ENCODE data around the gene RPUSD3.

Gene RPUSD3

GRCh38 chr3:9809239-9809614, 34.6 kb downstream of the RPUSD3 start:
- no peak for TF ChIP-seq EGR1 (IDR thresholded peaks at IDR 0.05)
- no peak for TF ChIP-seq TEAD4 (IDR thresholded peaks at IDR 0.05)
- no peak for TF ChIP-seq USF1 (IDR thresholded peaks at IDR 0.05)
- TF ChIP-seq RAD21 (IDR thresholded peaks at IDR 0.05; ENCODE audit: low read depth): no peak
- TF ChIP-seq YY1 (IDR thresholded peaks at IDR 0.05; ENCODE audit: low read depth): no peak
- TF ChIP-seq CREB1 (IDR thresholded peaks at IDR 0.05; ENCODE audit: low read depth): no peak
- TF ChIP-seq MAX (IDR thresholded peaks at IDR 0.05): no peak
- no peak for TF ChIP-seq EP300 (IDR thresholded peaks at IDR 0.05; ENCODE audit: borderline replicate concordance)
- TF ChIP-seq NFIC (IDR thresholded peaks at IDR 0.05): no peak
- TF ChIP-seq TAF1 (IDR thresholded peaks at IDR 0.05; ENCODE audit: low read depth): no peak
- TF ChIP-seq CEBPB (IDR thresholded peaks at IDR 0.05): no peak
- no peak for TF ChIP-seq FOXM1 (IDR thresholded peaks at IDR 0.05; ENCODE audit: borderline replicate concordance, low read depth)
- TF ChIP-seq REST (IDR thresholded peaks at IDR 0.05; ENCODE audit: low read depth): no peak

GRCh38 chr3:9808345-9809037, 35.3 kb downstream of the RPUSD3 start:
- TF ChIP-seq FOXM1 (IDR thresholded peaks at IDR 0.05; ENCODE audit: borderline replicate concordance, low read depth): no peak

- TF ChIP-seq CEBPB (IDR thresholded peaks at IDR 0.05): no peak
- TF ChIP-seq YY1 (IDR thresholded peaks at IDR 0.05; ENCODE audit: low read depth): no peak
- no peak for TF ChIP-seq TEAD4 (IDR thresholded peaks at IDR 0.05)
- TF ChIP-seq TAF1 (IDR thresholded peaks at IDR 0.05; ENCODE audit: low read depth): no peak
- no peak for TF ChIP-seq FOXM1 (IDR thresholded peaks at IDR 0.05; ENCODE audit: borderline replicate concordance, low read depth)
- no peak for TF ChIP-seq USF1 (IDR thresholded peaks at IDR 0.05)
- TF ChIP-seq TCF12 (IDR thresholded peaks at IDR 0.05; ENCODE audit: low read depth): no peak
- TF ChIP-seq NFIC (IDR thresholded peaks at IDR 0.05): no peak
- no peak for TF ChIP-seq RAD21 (IDR thresholded peaks at IDR 0.05; ENCODE audit: low read depth)
- no peak for TF ChIP-seq CREB1 (IDR thresholded peaks at IDR 0.05; ENCODE audit: low read depth)
- no peak for TF ChIP-seq REST (IDR thresholded peaks at IDR 0.05; ENCODE audit: low read depth)
- TF ChIP-seq MAX (IDR thresholded peaks at IDR 0.05): no peak
- TF ChIP-seq EGR1 (IDR thresholded peaks at IDR 0.05): no peak
- TF ChIP-seq ZBTB7A (IDR thresholded peaks at IDR 0.05; ENCODE audit: low read depth): no peak
- TF ChIP-seq EP300 (IDR thresholded peaks at IDR 0.05; ENCODE audit: borderline replicate concordance): no peak
Observed at GRCh38 chr3:9807981-9808344, 35.8 kb downstream of the RPUSD3 start.

GRCh38 chr3:9806688-9807589, 36.9 kb downstream of the RPUSD3 start:
- TF ChIP-seq RAD21 (IDR thresholded peaks at IDR 0.05; ENCODE audit: low read depth) (no peak), EP300 (IDR thresholded peaks at IDR 0.05; ENCODE audit: borderline replicate concordance) (no peak)

GRCh38 chr3:9806137-9806536, 37.7 kb downstream of the RPUSD3 start:
- no peak for TF ChIP-seq TEAD4 (IDR thresholded peaks at IDR 0.05)
- TF ChIP-seq EP300 (IDR thresholded peaks at IDR 0.05; ENCODE audit: borderline replicate concordance): no peak
- no peak for TF ChIP-seq MAX (IDR thresholded peaks at IDR 0.05)
- TF ChIP-seq REST (IDR thresholded peaks at IDR 0.05; ENCODE audit: low read depth): no peak
- TF ChIP-seq CREB1 (IDR thresholded peaks at IDR 0.05; ENCODE audit: low read depth): no peak
- TF ChIP-seq CEBPB (IDR thresholded peaks at IDR 0.05): no peak
- no peak for TF ChIP-seq USF1 (IDR thresholded peaks at IDR 0.05)
- no peak for TF ChIP-seq EGR1 (IDR thresholded peaks at IDR 0.05)
- no peak for TF ChIP-seq FOXM1 (IDR thresholded peaks at IDR 0.05; ENCODE audit: borderline replicate concordance, low read depth)
- no peak for TF ChIP-seq YY1 (IDR thresholded peaks at IDR 0.05; ENCODE audit: low read depth)
- TF ChIP-seq NFIC (IDR thresholded peaks at IDR 0.05): no peak
- TF ChIP-seq ZBTB7A (IDR thresholded peaks at IDR 0.05; ENCODE audit: low read depth): no peak
- TF ChIP-seq RAD21 (IDR thresholded peaks at IDR 0.05; ENCODE audit: low read depth): no peak
- no peak for TF ChIP-seq TCF12 (IDR thresholded peaks at IDR 0.05; ENCODE audit: low read depth)
- no peak for TF ChIP-seq TAF1 (IDR thresholded peaks at IDR 0.05; ENCODE audit: low read depth)
